A549 (cell line): ENCODE data around the gene SCAANT1. TPM values are rescaled to one million over a fixed set of nuclear protein-coding genes. Genes with fewer than 3 reads are reported as not detected.

ENCODE experiments used
- ATAC-seq, 2 experiments: fragments of 200-7000 bp in 1 of 2; fragments of >200 bp in 1 of 2; cut with Nextera tagmentation in 1 of 2; cut with Tn5 transposase in 1 of 2; 3 replicates each; pipeline versions ENCODE4 v1.8.0 to v1.9.1; 2018 to 2020; ENCODE audit warnings: mild to moderate bottlenecking in 1 of 2, moderate library complexity in 1 of 2
- CTCF ChIA-PET: fragments of 300-600 bp; sonication (Branson Sonifier 250); formaldehyde crosslinking; extraction: SDS; loops from one replicate; lab custom pipeline; 2021; ENCODE audit warnings: antibody characterized with exemption, inconsistent platforms; lab: Yijun Ruan, JAX
- POLR2A ChIA-PET: fragments of 350-600 bp; formaldehyde crosslinking; extraction: SDS; loops from one replicate; lab custom pipeline; 2021; ENCODE audit warnings: antibody characterized with exemption, inconsistent platforms; lab: Yijun Ruan, JAX
- DNase-seq, 2 experiments: peaks; one replicate each; pipeline versions ENCODE4 v3.0.0 to v3.0.0-alpha.2; 2011 to 2016; ENCODE audit warnings: low read depth in 1 of 2, low spot score in 1 of 2
- FAIRE-seq: peaks from 2 replicates; lab custom pipeline; 2011; peaks lifted over from hg19 to GRCh38; lab: Jason Lieb, UNC
- H3K27ac ChIP-seq, 2 experiments: fragments of >200 bp; sonication (Bioruptor Twin); formaldehyde crosslinking; 3 replicates each; pipeline ENCODE4 v1.5.1; 2016 to 2017
- H3K4me1 ChIP-seq: fragments of >200 bp; sonication (Bioruptor Twin); formaldehyde crosslinking; 3 replicates; pipeline ENCODE4 v1.6.1; 2016
- H3K4me2 ChIP-seq: fragments of >200 bp; sonication (Bioruptor Twin); formaldehyde crosslinking; 3 replicates; pipeline ENCODE4 v1.6.1; 2016
- H3K4me3 ChIP-seq: fragments of >200 bp; sonication (Bioruptor Twin); formaldehyde crosslinking; 3 replicates; pipeline ENCODE4 v1.5.1; 2016
- H3K9me3 ChIP-seq: fragments of >200 bp; sonication (Bioruptor Twin); formaldehyde crosslinking; 3 replicates; pipeline ENCODE4 v1.6.1; 2016
- CBX2 ChIP-seq: fragments of 200-600 bp; sonication (generic); IDR thresholded peaks from 2 replicates; pipeline ENCODE4 v1.6.1; 2016; ENCODE audit warnings: low read depth, mild to moderate bottlenecking, borderline replicate concordance
- CEBPB ChIP-seq, 2 experiments: fragments of >200 bp in 1 of 2; sonication (Bioruptor Twin) in 1 of 2; formaldehyde crosslinking in 1 of 2; IDR thresholded peaks; 2 replicates each; pipeline ENCODE4 v1.6.1; 2012 to 2016
- EP300 ChIP-seq, 2 experiments: fragments of >200 bp; sonication (Bioruptor Twin); formaldehyde crosslinking; IDR thresholded peaks; 2 replicates in 1 of 2; 3 replicates in 1 of 2; pipeline ENCODE4 v1.6.1; 2016 to 2017
- FOSL2 ChIP-seq, 2 experiments: fragments of 450-650 bp in 1 of 2; fragments of >200 bp in 1 of 2; sonication (Bioruptor Twin) in 1 of 2; formaldehyde crosslinking; IDR thresholded peaks; 2 replicates each; pipeline versions ENCODE4 v1.5.0 to v1.6.1; 2016 to 2020; ENCODE audit warnings: mild to moderate bottlenecking in 1 of 2, moderate library complexity in 1 of 2
- GATA3 ChIP-seq: IDR thresholded peaks from 2 replicates; pipeline ENCODE4 v1.6.1; 2012; ENCODE audit warnings: borderline replicate concordance
- HEYL ChIP-seq: fragments of 250-450 bp; sonication (Bioruptor Pico); IDR thresholded peaks from 2 replicates; pipeline ENCODE4 v1.8.0; 2021; ENCODE audit warnings: mild to moderate bottlenecking, moderate library complexity
- HOXA7 ChIP-seq: fragments of 250-450 bp; sonication (Bioruptor Pico); IDR thresholded peaks from 2 replicates; pipeline ENCODE4 v1.5.0; 2020; ENCODE audit warnings: mild to moderate bottlenecking, moderate library complexity
- JUNB ChIP-seq: fragments of >200 bp; sonication (Bioruptor Twin); formaldehyde crosslinking; IDR thresholded peaks from 2 replicates; pipeline ENCODE4 v1.6.1; 2016
- KDM1A ChIP-seq: fragments of 200-600 bp; sonication (generic); IDR thresholded peaks from 2 replicates; pipeline ENCODE4 v1.6.1; 2016; ENCODE audit warnings: low read depth, mild to moderate bottlenecking
- NFE2L2 ChIP-seq: fragments of 150-350 bp; conservative IDR thresholded peaks from 2 replicates; pipeline ENCODE4 v1.6.1; 2014; ENCODE audit warnings: low read length
- RARB ChIP-seq: fragments of 250-450 bp; sonication (Bioruptor Pico); IDR thresholded peaks from 2 replicates; pipeline ENCODE4 v1.8.0; 2021; ENCODE audit warnings: mild to moderate bottlenecking, moderate library complexity
- ZC3H11A ChIP-seq: fragments of 450-650 bp; IDR thresholded peaks from 2 replicates; pipeline ENCODE4 v1.6.1; 2014; ENCODE audit warnings: antibody characterized with exemption, mild to moderate bottlenecking
- WGBS: methylation state at CpG from one replicate; pipeline ENCODE4 v1.1.6; 2017; ENCODE audit errors: missing lambda C conversion rate; 5-methylcytosine and 5-hydroxymethylcytosine counted together
- polyA plus RNA-seq, 4 experiments: library from polyadenylated mRNA; depleted of rRNA in 3 of 4; stranded (reverse); fragments of >200 nt; fragmentation: RNase III in 1 of 4; extraction: RNeasy Plus Mini Kit Qiagen cat#74134 plus additional on column Dnase treatment in 1 of 4; gene quantifications; 2 replicates in 3 of 4; 3 replicates in 1 of 4; pipeline ENCODE4 v1.2.3, GENCODE V29; 2011 to 2017
- TF ChIP-seq, protein P1 (sequence below): fragments of 250-450 bp; sonication (Bioruptor Pico); IDR thresholded peaks from 2 replicates; pipeline ENCODE4 v1.5.0; 2021; ENCODE audit warnings: mild to moderate bottlenecking, moderate library complexity, borderline replicate concordance
- TF ChIP-seq, protein P2 (sequence below): fragments of >200 bp; sonication (Bioruptor Twin); formaldehyde crosslinking; IDR thresholded peaks from 3 replicates; pipeline ENCODE4 v1.5.1; 2016
- TF ChIP-seq, protein P3 (sequence below): fragments of 200-600 bp; sonication (generic); IDR thresholded peaks from 2 replicates; pipeline ENCODE4 v1.6.1; 2016; ENCODE audit warnings: antibody characterized with exemption, mild to moderate bottlenecking, moderate library complexity
- TF ChIP-seq, protein P4 (sequence below): fragments of 150-350 bp; IDR thresholded peaks from 2 replicates; pipeline ENCODE4 v1.6.1; 2014; ENCODE audit warnings: low read depth, mild to moderate bottlenecking, low read length
- TF ChIP-seq, protein P5 (sequence below): fragments of 450-650 bp; IDR thresholded peaks from 2 replicates; pipeline ENCODE4 v1.6.1; 2014; ENCODE audit warnings: antibody characterized with exemption
- TF ChIP-seq, protein P6 (sequence below): IDR thresholded peaks from 2 replicates; pipeline ENCODE4 v1.6.1; 2012

SCAANT1 gene
- polyA plus RNA-seq, 2 of the 4 experiments (the other 2 are of a cell fraction): not detected

DNA sequence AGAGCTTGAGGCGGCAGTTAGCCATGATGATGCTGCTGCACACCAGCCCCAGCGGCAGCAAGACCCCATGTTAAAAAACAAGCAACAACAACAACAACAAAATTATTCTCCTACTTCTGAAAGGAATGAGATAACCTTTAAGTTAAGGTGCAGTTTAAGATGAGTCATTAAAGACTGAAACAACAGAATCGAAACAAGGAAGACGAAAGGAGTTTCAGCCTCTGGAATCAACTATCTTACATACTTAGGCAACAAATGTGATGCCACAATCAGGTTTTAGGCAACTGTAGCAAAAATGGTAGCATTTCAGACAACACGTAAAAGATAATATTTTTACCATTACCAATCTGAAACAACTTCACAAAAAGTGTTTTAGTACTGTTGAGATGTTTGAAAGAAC lies 12.2 kb downstream of the SCAANT1 start (continued):
- TF ChIP-seq, protein P1, sequence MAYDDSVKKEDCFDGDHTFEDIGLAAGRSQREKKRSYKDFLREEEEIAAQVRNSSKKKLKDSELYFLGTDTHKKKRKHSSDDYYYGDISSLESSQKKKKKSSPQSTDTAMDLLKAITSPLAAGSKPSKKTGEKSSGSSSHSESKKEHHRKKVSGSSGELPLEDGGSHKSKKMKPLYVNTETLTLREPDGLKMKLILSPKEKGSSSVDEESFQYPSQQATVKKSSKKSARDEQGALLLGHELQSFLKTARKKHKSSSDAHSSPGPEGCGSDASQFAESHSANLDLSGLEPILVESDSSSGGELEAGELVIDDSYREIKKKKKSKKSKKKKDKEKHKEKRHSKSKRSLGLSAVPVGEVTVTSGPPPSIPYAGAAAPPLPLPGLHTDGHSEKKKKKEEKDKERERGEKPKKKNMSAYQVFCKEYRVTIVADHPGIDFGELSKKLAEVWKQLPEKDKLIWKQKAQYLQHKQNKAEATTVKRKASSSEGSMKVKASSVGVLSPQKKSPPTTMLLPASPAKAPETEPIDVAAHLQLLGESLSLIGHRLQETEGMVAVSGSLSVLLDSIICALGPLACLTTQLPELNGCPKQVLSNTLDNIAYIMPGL: no peak
- TF ChIP-seq NFE2L2: no peak

DNA sequence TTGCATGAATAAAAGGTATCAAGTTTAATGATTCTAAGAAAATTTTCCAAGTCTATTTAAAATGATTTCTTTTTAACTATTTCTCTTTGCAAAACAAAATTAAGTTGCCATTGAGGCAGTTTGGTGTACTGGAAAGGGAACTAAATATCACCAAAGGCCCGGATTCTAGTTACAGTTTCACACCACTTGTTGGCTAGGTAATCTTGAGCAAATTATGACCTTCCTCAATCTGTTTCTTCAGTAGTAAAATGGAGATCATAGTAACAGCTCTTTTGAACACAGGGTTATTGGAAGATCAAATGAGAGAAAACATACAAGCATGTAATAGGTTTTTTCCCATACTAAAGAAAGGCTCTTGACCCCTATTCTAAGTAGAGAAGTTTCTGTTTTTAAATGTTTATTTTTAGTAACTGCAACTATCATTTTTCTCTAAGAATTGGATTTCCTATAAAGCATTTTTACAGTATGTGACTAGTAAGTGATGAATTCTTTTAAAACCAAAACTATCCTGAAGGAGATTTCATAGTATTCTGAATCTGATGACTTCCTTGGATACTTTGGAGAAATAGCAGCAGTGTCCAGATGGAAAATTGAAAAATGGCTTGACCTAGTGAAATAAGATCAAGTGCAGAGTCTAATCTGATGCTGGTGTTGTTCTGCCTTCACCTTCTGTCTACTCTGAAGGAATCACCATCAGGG lies 15.7 kb downstream of the SCAANT1 start:
- 81% methylated on average over 1 of the region's 1 CpG for WGBS
- TF ChIP-seq EP300 (IDR thresholded peaks at IDR 0.05) (no peak), GATA3 (no peak), HEYL (no peak), CEBPB (IDR thresholded peaks at IDR 0.05) (no peak), CBX2 (no peak), RARB (CRISPR knock-in tag) (no peak), JUNB (no peak), ZC3H11A (no peak), HOXA7 (no peak), KDM1A (no peak), FOSL2 (IDR thresholded peaks at IDR 0.05) (no peak), FOSL2 (CRISPR knock-in tag; IDR thresholded peaks at IDR 0.05) (no peak)
- TF ChIP-seq, protein P2, sequence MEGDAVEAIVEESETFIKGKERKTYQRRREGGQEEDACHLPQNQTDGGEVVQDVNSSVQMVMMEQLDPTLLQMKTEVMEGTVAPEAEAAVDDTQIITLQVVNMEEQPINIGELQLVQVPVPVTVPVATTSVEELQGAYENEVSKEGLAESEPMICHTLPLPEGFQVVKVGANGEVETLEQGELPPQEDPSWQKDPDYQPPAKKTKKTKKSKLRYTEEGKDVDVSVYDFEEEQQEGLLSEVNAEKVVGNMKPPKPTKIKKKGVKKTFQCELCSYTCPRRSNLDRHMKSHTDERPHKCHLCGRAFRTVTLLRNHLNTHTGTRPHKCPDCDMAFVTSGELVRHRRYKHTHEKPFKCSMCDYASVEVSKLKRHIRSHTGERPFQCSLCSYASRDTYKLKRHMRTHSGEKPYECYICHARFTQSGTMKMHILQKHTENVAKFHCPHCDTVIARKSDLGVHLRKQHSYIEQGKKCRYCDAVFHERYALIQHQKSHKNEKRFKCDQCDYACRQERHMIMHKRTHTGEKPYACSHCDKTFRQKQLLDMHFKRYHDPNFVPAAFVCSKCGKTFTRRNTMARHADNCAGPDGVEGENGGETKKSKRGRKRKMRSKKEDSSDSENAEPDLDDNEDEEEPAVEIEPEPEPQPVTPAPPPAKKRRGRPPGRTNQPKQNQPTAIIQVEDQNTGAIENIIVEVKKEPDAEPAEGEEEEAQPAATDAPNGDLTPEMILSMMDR: no peak
- TF ChIP-seq, protein P3, sequence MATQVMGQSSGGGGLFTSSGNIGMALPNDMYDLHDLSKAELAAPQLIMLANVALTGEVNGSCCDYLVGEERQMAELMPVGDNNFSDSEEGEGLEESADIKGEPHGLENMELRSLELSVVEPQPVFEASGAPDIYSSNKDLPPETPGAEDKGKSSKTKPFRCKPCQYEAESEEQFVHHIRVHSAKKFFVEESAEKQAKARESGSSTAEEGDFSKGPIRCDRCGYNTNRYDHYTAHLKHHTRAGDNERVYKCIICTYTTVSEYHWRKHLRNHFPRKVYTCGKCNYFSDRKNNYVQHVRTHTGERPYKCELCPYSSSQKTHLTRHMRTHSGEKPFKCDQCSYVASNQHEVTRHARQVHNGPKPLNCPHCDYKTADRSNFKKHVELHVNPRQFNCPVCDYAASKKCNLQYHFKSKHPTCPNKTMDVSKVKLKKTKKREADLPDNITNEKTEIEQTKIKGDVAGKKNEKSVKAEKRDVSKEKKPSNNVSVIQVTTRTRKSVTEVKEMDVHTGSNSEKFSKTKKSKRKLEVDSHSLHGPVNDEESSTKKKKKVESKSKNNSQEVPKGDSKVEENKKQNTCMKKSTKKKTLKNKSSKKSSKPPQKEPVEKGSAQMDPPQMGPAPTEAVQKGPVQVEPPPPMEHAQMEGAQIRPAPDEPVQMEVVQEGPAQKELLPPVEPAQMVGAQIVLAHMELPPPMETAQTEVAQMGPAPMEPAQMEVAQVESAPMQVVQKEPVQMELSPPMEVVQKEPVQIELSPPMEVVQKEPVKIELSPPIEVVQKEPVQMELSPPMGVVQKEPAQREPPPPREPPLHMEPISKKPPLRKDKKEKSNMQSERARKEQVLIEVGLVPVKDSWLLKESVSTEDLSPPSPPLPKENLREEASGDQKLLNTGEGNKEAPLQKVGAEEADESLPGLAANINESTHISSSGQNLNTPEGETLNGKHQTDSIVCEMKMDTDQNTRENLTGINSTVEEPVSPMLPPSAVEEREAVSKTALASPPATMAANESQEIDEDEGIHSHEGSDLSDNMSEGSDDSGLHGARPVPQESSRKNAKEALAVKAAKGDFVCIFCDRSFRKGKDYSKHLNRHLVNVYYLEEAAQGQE: no peak
- TF ChIP-seq, protein P4, sequence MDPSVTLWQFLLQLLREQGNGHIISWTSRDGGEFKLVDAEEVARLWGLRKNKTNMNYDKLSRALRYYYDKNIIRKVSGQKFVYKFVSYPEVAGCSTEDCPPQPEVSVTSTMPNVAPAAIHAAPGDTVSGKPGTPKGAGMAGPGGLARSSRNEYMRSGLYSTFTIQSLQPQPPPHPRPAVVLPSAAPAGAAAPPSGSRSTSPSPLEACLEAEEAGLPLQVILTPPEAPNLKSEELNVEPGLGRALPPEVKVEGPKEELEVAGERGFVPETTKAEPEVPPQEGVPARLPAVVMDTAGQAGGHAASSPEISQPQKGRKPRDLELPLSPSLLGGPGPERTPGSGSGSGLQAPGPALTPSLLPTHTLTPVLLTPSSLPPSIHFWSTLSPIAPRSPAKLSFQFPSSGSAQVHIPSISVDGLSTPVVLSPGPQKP: no peak
- TF ChIP-seq, protein P5, sequence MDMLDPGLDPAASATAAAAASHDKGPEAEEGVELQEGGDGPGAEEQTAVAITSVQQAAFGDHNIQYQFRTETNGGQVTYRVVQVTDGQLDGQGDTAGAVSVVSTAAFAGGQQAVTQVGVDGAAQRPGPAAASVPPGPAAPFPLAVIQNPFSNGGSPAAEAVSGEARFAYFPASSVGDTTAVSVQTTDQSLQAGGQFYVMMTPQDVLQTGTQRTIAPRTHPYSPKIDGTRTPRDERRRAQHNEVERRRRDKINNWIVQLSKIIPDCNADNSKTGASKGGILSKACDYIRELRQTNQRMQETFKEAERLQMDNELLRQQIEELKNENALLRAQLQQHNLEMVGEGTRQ: no peak
- TF ChIP-seq, protein P6, sequence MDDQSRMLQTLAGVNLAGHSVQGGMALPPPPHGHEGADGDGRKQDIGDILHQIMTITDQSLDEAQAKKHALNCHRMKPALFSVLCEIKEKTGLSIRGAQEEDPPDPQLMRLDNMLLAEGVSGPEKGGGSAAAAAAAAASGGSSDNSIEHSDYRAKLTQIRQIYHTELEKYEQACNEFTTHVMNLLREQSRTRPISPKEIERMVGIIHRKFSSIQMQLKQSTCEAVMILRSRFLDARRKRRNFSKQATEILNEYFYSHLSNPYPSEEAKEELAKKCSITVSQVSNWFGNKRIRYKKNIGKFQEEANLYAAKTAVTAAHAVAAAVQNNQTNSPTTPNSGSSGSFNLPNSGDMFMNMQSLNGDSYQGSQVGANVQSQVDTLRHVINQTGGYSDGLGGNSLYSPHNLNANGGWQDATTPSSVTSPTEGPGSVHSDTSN: no peak
- ATAC-seq: no peak
- DNase-seq: no peak
- CTCF ChIA-PET: no interaction called here
- H3K9me3 ChIP-seq: no peaks in the 10 kb centered on the region
- POLR2A ChIA-PET: no interaction called here
- no peak overlapping the region for H3K27ac ChIP-seq
- H3K4me3 ChIP-seq: no peak overlapping the region
- H3K4me1 ChIP-seq: no peaks in the 10 kb centered on the region
- H3K4me2 ChIP-seq: no peak overlapping the region
- no peak for FAIRE-seq
